HG03354 (cell line): ENCODE results near the gene PRR23B.

Experiments
- ATAC-seq: cut with Tn5 transposase; IDR thresholded peaks from one replicate; pipeline ENCODE4 v1.9.1; 2021; ENCODE audit warnings: mild to moderate bottlenecking; ENCODE audit not compliant: unreplicated experiment, poor library complexity, severe bottlenecking

The PRR23B gene

GRCh38 chr3:138976047-138976446 lies 44.7 kb downstream of the PRR23B start:
- no peak for ATAC-seq

- ATAC-seq = no peak
Observed at GRCh38 chr3:138975351-138975750, 45.4 kb downstream of the PRR23B start.

GRCh38 chr3:138974462-138974861 lies 46.3 kb downstream of the PRR23B start:
- no peak for ATAC-seq

- no peak for ATAC-seq
Observed at GRCh38 chr3:138972941-138973340, 47.8 kb downstream of the PRR23B start.

- no peak for ATAC-seq
Observed at GRCh38 chr3:138971766-138972320, 48.9 kb downstream of the PRR23B start.
